Common myeloid progenitor, CD34-positive (primary cell): ENCODE data around the gene OR2L2. TPM values are rescaled to one million over a fixed set of nuclear protein-coding genes. Genes with fewer than 3 reads are reported as not detected.

Experiments used
- CTCF ChIA-PET: fragments of 350-600 bp; sonication (Branson Sonifier 250); formaldehyde crosslinking; loops from one replicate; lab custom pipeline; 2021; ENCODE audit warnings: antibody characterized with exemption; lab: Charles Lee
- POLR2A ChIA-PET: fragments of 350-600 bp; sonication (Branson Sonifier 250); formaldehyde crosslinking; loops from one replicate; lab custom pipeline; 2021; ENCODE audit warnings: antibody characterized with exemption; lab: Charles Lee
- DNase-seq, 3 donors: peaks; one replicate each; pipeline versions ENCODE4 v3.0.0 to v3.0.0-alpha.2; 2013
- H3K27ac ChIP-seq, 2 experiments: 1 replicate in 1 of 2; 2 replicates in 1 of 2; pipeline ENCODE4 v1.7.0; 2013; ENCODE audit warnings: inconsistent platforms in 2 of 2, low read length in 2 of 2, mild to moderate bottlenecking in 2 of 2, low read depth in 1 of 2, moderate library complexity in 1 of 2; ENCODE audit not compliant: severe bottlenecking in 2 of 2, insufficient read depth in 1 of 2, poor library complexity in 1 of 2
- H3K27me3 ChIP-seq, 5 experiments: replicated peaks in 2 of 5; 1 replicate in 3 of 5; 2 replicates in 2 of 5; pipeline versions ENCODE4 v1.6.1 to v1.7.0; 2013; ENCODE audit warnings: low read length in 4 of 5, mild to moderate bottlenecking in 2 of 5, moderate library complexity in 2 of 5, inconsistent platforms in 1 of 5; ENCODE audit not compliant: insufficient read depth in 5 of 5, control insufficient read depth in 4 of 5
- H3K36me3 ChIP-seq, 4 experiments: 1 replicate in 2 of 4; 2 replicates in 2 of 4; pipeline versions ENCODE4 v1.6.1 to v1.7.0; 2013; ENCODE audit warnings: low read length in 3 of 4, control low read depth in 1 of 4, mild to moderate bottlenecking in 1 of 4; ENCODE audit not compliant: control insufficient read depth in 4 of 4, insufficient read depth in 4 of 4
- H3K4me1 ChIP-seq, 4 experiments: 1 replicate in 3 of 4; 2 replicates in 1 of 4; pipeline versions ENCODE4 v1.6.1 to v1.7.1; 2013; ENCODE audit warnings: low read length in 3 of 4, mild to moderate bottlenecking in 3 of 4, control low read depth in 1 of 4, inconsistent platforms in 1 of 4, moderate library complexity in 1 of 4; ENCODE audit not compliant: control insufficient read depth in 4 of 4, insufficient read depth in 4 of 4; ENCODE audit errors: control extremely low read depth in 1 of 4
- H3K4me3 ChIP-seq, 7 experiments: 1 replicate in 4 of 7; 2 replicates in 3 of 7; pipeline versions ENCODE4 v1.5.1 to v1.7.0; 2013; ENCODE audit warnings: mild to moderate bottlenecking in 7 of 7, low read length in 6 of 7, moderate library complexity in 6 of 7, inconsistent platforms in 2 of 7, low read depth in 2 of 7, control low read depth in 1 of 7; ENCODE audit not compliant: insufficient read depth in 4 of 7, control insufficient read depth in 1 of 7; ENCODE audit errors: extremely low read depth in 1 of 7
- H3K9me3 ChIP-seq, 5 experiments: 1 replicate in 4 of 5; 2 replicates in 1 of 5; pipeline versions ENCODE4 v1.6.1 to v1.7.1; 2013; ENCODE audit warnings: low read length in 4 of 5, mild to moderate bottlenecking in 2 of 5, inconsistent platforms in 1 of 5, low read depth in 1 of 5, moderate library complexity in 1 of 5; ENCODE audit not compliant: control insufficient read depth in 4 of 5, insufficient read depth in 2 of 5; ENCODE audit errors: control extremely low read depth in 1 of 5
- WGBS: methylation state at CpG from one replicate; pipeline ENCODE4 v1.1.5; 2013; ENCODE audit not compliant: insufficient coverage; 5-methylcytosine and 5-hydroxymethylcytosine counted together
- polyA plus RNA-seq: library from polyadenylated mRNA; unstranded; fragments of 120-200 nt; gene quantifications from one replicate; pipeline ENCODE4 v1.2.1, GENCODE V29; 2013

The OR2L2 gene
- polyA plus RNA-seq: 2.6 TPM

GRCh38 chr1:248029770-248030169 lies at the start of gene OR2L2:
OR2L2 (plus strand) TSS chr1:248030070; CDS start chr1:248038268, 8,198 bp downstream.
- Histone ChIP-seq H3K4me1 (no peaks in the 10 kb centered on the region), H3K36me3 (peaks cover 0 to 2% (median under 1%) of the 10 kb centered on the region in 4 experiments), H3K27ac (no peak within 1 kb of the TSS), H3K27me3 (no peaks in the 10 kb centered on the region), H3K4me3 (no peak within 1 kb of the TSS), H3K9me3 (peaks cover 5 to 14% (median 9%) of the 10 kb centered on the region in 5 experiments)
- no CpG with 5 or more reads among the region's 2 CpGs for WGBS
- no peak for DNase-seq
- POLR2A ChIA-PET: no interaction called here
- CTCF ChIA-PET: no interaction called here

GRCh38 chr1:247992986-247993385 lies 36.9 kb upstream of the OR2L2 start:
- no peak overlapping the region for H3K27ac ChIP-seq
- ChIA-PET POLR2A (no interaction called here), CTCF (no interaction called here)
- H3K4me1 ChIP-seq: peaks cover 0 to 9% (median 0%) of the 10 kb centered on the region in 4 experiments
- H3K4me3 ChIP-seq: no peak overlapping the region
- no peaks in the 10 kb centered on the region for H3K27me3 ChIP-seq
- H3K9me3 ChIP-seq: no peaks in the 10 kb centered on the region
- DNase-seq: peak in 2 of 3 donors; percentile 55 to 71
- no peaks in the 10 kb centered on the region for H3K36me3 ChIP-seq
- WGBS: 0% methylated on average over 1 of the region's 2 CpGs

- ChIA-PET CTCF (no interaction called here), POLR2A (no interaction called here)
- no peak for DNase-seq
- Histone ChIP-seq H3K27ac (no peak overlapping the region), H3K4me3 (no peak overlapping the region), H3K9me3 (no peaks in the 10 kb centered on the region), H3K36me3 (peaks cover 0 to 2% (median 0%) of the 10 kb centered on the region in 4 experiments), H3K27me3 (no peaks in the 10 kb centered on the region), H3K4me1 (no peaks in the 10 kb centered on the region)
- 100% methylated on average over 1 of the region's 2 CpGs for WGBS
Observed at GRCh38 chr1:247998811-247999210, 31.1 kb upstream of the OR2L2 start.

GRCh38 chr1:248000169-248000568 lies 29.7 kb upstream of the OR2L2 start:
- H3K4me1 ChIP-seq: no peaks in the 10 kb centered on the region
- no peak overlapping the region for H3K4me3 ChIP-seq
- CTCF ChIA-PET: no interaction called here
- H3K36me3 ChIP-seq: peaks cover 0 to 2% (median 0%) of the 10 kb centered on the region in 4 experiments
- DNase-seq: no peak
- H3K9me3 ChIP-seq: peaks cover 0 to 1% (median 0%) of the 10 kb centered on the region in 5 experiments
- no CpG with 5 or more reads among the region's 1 CpG for WGBS
- no peak overlapping the region for H3K27ac ChIP-seq
- no peaks in the 10 kb centered on the region for H3K27me3 ChIP-seq
- POLR2A ChIA-PET: no interaction called here

GRCh38 chr1:248007778-248008177 lies 22.1 kb upstream of the OR2L2 start:
- Histone ChIP-seq H3K27me3 (no peaks in the 10 kb centered on the region), H3K4me3 (no peak overlapping the region), H3K9me3 (peaks cover 3 to 35% (median 6%) of the 10 kb centered on the region in 5 experiments), H3K36me3 (peaks cover 0 to 2% (median 0%) of the 10 kb centered on the region in 4 experiments), H3K27ac (no peak overlapping the region), H3K4me1 (no peaks in the 10 kb centered on the region)
- no CpG with 5 or more reads among the region's 1 CpG for WGBS
- no peak for DNase-seq
- CTCF ChIA-PET: interaction anchor here (1.3 kb wide), 1 partner anchor 71 kb away, joined by 5 read pairs; no protein-coding TSS in a partner anchor
- POLR2A ChIA-PET: no interaction called here

- no peaks in the 10 kb centered on the region for H3K4me1 ChIP-seq
- WGBS: 100% methylated on average over 2 of the region's 3 CpGs
- POLR2A ChIA-PET: no interaction called here
- no peaks in the 10 kb centered on the region for H3K27me3 ChIP-seq
- H3K9me3 ChIP-seq: peaks cover 3 to 35% (median 6%) of the 10 kb centered on the region in 5 experiments
- H3K4me3 ChIP-seq: no peak overlapping the region
- H3K36me3 ChIP-seq: no peaks in the 10 kb centered on the region
- peak; percentile 12 to 45 (median 39) for DNase-seq
- H3K27ac ChIP-seq: no peak overlapping the region
- CTCF ChIA-PET: no interaction called here
Observed at GRCh38 chr1:248009681-248010080, 20.2 kb upstream of the OR2L2 start.

- ChIA-PET CTCF (no interaction called here), POLR2A (no interaction called here)
- H3K36me3 ChIP-seq: no peaks in the 10 kb centered on the region
- peaks cover 1 to 27% (median 8%) of the 10 kb centered on the region in 5 experiments for H3K9me3 ChIP-seq
- no peaks in the 10 kb centered on the region for H3K27me3 ChIP-seq
- no peak within 1 kb of the TSS for H3K4me3 ChIP-seq
- H3K4me1 ChIP-seq: no peaks in the 10 kb centered on the region
- no peak for DNase-seq
- WGBS: no CpG with 5 or more reads among the region's 2 CpGs
- no peak within 1 kb of the TSS for H3K27ac ChIP-seq
Observed at GRCh38 chr1:248013229-248013710, 16.6 kb upstream of the OR2L2 start, which contains the start of gene OR2L5. OR2L5 (plus strand) TSS chr1:248013660; CDS start chr1:248021948, 8,288 bp downstream.
